Stimulated activated CD4-positive, alpha-beta T cell treated with anti-CD3 and anti-CD28 coated beads, Interleukin-1b, Interleukin-23, amount 100 ng/mL, for 1 hour (primary cell): ENCODE data around the gene SF3A1.
"Not testable (repeated sequence)": the region's sequence is repeated elsewhere in the genome, so short reads cannot be mapped to it uniquely, and the experiment has no call there.

Source experiments
- DNase-seq, 2 donors: peaks; one replicate each; pipeline ENCODE4 v3.0.0-alpha.2; 2020; ENCODE audit warnings: low read depth in 2 of 2

SF3A1 gene

DNA sequence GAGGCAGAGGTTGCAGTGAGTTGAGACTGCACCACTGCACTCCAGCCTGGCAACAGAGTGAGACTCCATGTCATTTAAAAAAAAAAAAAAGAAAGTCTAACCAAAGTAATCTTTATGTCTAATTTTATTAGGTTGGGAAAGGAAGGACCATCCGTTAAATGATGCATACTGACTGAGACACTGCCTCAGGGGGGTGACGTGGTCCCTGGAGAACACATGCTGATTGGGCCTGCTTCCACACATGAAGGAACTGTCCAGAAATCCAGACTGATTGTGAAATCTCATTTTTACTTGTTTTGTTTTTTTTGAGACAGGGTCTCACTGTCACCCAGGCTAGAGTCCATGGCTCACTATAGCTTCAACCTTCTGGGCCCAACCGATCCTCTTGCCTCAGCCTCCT is 5.5 kb downstream of the SF3A1 start:
- no peak for DNase-seq

DNA sequence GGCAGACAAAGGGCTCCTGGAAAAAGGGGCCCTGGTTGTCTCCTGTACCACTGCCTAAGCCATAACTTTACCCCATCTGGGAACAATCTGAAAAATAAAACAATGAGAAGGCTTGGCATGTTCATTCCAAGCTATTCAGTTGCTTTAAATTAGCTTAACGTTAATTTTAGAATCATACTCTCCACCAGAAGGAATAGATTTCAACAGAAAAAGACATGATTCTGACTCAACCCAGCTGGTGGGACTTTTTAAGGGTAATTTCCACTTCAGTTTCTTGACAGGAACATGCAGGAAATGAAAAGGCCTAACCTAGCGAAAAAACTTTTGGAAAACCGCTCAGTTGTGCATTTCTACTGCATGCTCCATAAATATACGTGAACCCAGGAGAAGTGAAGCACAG is 7.9 kb downstream of the SF3A1 start:
- DNase-seq = no peak

DNA sequence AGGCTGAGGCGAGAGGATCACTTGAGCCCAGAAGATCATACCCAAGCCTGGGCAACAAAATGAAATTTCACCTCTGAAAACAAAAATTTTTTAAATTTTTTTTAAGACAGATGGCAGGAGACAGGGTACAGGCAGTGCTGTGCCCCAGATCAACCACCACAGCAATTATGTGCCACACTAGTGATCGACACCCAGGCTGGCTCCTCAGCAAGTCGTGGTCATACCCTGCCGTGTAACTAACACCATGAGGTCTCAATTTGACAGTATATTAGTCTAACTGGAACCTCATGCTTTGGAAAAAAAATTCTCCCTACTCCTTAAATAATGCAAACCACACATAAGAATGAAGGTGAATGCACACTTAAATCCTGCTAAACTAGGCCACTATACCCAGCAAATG is 8.3 kb downstream of the SF3A1 start:
- DNase-seq = no peak

DNA sequence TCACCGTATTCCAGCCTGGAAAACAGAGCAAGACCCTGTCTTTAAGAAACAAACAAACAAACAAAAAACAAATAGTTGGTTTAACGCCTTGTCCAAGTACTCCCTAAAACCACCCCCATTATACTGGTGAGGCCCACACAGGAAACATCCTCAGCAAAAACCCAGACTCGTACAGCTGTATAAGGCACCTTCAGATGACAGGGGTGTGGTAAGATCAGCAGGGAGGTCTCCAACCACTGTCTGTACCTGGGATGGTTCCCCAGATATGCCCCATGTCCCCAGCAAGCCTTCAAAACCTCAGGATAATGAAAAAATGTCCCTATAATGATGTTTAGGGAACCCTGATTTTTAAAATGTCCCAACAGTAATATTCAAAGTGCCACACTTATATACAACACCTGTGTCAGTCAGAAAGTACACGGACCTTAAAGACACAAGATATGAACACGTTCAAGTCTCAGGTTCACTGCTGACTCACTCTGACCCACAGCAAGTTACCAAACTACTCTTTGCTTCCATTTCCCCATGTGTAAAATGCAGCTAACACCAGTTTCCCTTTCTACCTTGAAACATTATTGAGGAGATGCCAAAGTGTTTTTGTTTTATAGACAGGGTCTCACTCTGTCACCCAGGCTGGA is 9.3 kb downstream of the SF3A1 start:
- no peak for DNase-seq

DNA sequence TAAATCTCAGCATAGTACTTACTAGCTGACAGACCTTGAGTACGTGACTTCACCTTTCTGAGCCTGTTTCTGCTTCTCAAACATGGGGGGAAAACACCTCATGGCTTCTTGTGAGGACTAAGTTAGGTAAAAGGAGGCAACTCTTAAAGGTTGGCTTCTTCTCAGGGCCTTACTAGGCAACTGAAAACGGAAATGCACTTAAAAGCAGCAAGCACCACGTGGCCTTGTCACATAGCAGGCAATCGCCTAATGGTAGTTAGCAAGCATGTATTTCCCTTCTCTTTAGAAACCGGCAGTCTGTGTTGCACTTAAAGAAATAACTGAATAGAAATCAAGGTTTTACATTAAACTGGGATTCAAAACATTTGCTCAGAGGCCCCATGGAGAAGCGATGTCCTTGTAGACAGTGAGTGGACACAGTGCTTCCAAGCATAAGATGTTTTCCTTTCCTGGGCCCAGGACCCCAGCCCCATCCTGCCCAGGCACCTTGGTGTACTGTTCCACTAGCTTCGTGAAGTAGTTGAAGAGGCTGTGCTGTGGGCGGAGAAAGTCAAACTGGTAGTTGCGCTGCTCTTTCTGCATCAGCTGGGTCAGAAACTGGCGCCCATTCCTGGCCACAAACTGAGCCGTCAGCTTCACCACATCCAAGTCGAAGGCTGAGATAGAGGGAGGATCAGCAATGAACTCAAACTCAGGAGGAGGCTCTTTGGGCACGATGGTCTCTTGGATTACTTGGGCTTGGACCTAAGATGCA is 12.1 kb downstream of the SF3A1 start:
- DNase-seq = no peak

DNA sequence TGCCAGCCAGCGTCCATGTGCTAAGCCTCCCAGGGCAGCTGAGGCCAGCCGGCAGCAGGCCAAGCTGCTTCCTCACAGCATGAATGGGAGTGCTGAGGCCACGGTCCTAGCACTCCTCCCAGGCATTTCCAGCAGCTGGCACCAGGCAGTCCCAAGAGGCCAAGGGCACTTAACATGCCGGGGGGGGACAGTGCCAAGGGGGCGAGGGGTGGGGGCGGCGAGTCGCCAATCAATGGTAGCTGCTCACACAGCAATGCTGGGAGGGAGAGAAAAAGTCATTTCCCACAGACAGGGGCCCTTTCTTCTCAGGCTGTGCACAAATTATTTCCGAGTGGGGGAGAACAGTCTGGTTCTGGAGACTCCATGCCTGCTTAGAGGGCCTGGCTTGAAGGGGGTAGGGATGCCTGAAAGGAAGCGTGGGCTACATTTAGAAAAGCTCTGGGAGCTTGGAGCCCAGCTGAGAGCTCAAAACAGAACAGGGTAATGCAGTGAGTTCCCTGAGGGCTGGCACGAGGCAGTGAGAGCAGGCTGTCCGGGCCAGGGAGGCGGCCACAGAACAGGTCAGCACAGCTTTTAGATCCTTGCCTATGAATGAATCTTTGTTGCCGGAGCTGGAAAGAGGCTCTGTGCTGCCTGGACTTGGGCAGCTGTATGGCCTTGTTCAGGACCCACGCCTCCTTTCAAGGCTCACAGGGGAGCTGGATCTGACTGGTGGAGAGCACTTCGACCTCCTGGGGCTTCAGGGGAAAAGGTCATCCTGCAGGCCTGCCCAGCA is 15.6 kb downstream of the SF3A1 start:
- no peak for DNase-seq

DNA sequence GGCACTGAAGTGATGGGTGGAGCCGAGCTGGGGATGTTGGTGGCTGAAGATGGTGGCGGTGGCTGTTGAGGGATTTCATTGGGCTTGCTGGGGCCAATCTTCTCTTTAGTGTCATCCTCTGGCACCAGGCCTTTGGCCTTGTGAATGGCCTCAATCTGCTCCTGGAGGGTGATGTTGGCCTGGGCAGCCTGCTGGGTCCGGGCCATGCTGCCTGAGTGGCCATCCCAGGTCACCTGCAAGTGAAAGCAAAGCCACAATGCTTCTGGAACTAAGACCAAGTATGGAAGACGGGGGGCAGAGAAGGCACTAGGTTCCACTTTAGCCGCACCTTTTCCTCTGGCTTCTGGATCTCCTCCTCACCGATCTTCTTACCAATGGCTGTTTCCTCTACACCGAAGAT is 17.9 kb downstream of the SF3A1 start:
- DNase-seq = no peak

DNA sequence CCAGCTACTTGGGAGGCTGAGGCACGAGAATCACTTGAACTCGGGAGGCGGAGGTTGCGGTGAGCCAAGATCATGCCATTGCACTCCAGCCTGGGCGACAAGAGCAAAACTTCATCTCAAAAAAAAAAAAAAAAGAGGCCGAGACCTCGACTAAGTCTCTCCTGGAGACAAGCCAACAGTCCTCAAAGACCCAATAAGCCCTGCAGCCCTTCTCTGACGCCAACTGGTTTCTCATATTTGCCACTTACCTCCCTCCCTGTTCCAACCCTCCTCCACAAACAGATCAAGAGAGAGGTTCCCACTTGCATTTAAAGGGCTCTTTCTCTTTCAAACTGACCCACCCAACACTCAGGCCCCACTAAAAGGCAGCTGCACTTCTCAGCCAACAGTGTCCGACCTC is 18.4 kb downstream of the SF3A1 start:
- DNase-seq = not testable (repeated sequence)

DNA sequence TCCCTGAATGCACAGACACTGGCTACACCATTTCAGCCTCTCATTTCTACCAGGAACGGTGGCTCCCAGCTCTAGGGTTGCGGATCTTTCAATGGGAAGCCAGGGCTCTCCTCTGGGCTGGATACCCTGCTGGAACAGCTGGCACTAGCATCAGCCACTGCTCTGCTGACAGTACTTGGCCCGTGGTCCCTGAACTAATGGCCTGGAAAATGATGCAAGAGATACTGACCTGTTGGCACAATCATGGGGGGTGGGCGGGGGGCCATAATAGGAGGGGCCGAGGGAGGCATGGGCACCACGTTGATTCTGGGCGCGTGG is 19.3 kb downstream of the SF3A1 start:
- DNase-seq = no peak

DNA sequence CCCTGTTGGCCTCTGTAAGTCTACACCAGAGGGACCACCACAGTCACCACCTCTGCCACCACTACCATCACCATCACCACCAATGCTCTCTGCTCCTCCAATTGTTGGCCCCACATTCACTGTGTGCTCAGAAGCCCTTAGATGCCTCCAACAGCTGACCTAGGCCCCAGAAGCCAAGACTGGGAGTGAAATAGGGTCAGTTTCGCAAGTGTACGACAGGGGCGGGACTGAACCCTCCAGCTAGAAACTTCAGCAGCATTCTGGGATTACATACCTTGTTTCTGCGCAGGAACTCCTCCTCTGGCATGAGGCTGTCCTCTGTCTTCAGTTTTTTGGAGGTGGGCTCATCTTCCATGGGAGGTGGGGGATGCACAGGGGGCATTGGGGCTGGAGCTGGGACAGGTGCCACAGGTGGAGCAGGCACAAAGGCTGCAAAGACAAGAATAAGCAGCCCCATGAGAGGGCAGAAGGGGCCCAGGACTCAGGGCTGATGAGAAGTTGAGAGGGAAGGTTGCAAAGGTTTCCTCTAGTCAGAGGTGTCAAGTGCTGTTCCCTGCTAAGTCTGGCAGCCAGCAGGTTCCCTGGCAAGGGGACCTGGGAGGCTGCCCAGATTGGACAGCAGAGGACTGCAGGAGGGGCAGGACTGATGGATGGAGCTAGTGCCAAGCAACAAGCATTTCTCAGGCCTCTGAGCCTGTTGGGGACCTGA is 19.8 kb downstream of the SF3A1 start:
- DNase-seq = no peak

DNA sequence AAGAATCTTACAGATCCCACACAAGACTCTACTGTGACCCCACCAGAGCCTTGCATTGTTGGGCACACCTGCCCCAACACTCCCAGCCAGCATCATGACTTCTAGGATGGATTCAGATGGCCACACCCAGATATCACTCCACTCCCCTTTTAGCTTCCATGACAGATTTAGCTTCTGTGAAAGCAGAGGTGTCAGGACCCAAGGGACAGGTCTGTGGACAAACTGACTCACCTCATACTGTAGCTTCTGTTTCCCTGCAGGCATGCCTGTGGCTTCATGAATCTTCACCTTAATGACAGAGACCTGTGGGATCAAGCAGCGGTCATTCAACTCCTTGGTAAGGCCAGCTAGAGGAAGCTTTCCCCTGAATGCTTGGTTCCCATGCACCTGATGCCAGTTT is 21.5 kb downstream of the SF3A1 start:
- DNase-seq = no peak

DNA sequence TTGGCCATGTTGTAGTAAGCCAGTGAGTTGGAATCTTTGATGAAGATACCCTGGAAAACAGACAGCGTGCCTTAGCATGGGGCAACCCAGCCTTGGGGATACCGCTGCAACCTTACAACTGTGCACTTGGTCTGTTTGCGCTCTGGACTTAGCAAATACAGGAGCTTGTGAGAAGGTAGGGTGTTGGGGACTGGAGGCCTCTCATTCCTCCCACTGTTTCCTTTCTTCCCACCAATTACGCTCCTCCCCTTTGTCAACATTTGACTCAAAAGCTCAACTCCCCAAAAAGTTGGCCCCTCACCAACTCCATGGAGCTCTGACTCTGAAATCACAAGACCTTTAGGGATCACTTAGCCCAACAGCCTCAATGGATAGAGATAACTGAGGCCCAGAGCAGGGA is 22.0 kb downstream of the SF3A1 start:
- DNase-seq = no peak

DNA sequence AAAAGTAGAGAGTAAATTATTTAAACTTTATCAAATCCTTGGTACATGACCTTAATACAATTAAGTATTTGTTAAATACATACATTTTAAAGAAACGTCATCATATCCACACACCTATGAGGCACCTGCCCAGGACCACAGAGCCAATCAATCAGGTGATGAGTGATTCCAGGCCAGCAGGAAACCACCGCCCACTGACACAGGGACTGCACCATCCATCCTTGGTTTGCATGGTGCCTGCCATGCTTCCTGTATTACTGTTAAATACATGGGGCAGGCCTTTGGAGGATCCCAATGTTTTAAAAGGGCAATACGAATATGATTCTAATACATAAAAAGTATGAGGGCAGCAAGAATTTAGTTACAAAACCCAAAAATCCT is 23.0 kb downstream of the SF3A1 start:
- no peak for DNase-seq

DNA sequence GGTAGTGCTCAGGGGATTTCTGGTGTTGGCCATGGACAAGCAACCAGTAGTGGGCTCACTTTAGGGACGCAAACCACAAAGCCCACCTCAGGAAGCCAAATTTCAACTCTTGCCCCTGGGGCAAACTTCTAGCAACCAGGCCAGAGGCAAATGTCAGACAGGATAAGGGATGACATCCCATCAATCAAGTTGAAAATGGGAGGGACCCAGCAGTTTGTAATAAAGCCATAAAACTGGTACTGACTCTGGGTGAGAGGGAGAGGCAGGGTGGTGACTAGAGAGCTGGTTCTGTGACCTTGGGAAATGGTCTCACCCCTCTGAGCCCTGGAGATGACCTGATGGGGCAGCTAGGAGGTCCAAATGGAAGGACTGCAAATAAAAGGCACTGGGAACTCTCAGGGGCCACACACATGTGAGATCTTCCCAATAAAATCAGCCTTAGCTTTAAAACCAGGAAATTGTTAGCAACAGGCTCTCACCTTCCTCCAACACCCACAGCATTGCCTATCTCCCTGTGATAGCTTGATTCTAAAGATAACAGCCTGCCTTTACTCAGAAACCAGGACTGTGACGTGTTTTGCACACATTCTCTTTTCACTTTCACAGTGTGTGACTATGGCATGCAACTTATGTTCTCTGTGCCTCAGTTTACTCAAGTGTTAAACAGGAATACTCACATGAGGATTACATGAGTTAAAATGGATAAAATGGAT is 23.5 kb downstream of the SF3A1 start:
- DNase-seq = no peak

DNA sequence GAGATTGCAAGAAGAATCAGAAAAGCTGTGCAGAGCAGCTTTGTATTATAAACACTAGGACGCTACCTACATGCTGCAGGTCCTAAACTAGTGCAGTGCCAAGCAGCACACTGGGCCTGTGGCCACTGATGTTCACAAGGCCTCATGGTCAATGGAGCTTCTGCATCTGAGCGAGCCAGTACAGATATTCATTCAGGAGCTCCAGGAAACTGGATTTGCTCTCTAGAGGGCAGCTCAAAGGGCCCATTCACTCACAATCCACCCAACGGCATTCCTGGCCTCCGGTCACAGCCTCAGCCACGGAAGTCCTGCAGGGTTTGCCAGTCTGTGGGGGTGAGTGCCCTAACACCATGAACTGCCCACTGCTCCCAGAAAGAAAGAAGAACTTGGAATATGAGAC is 24.1 kb downstream of the SF3A1 start:
- no peak for DNase-seq

DNA sequence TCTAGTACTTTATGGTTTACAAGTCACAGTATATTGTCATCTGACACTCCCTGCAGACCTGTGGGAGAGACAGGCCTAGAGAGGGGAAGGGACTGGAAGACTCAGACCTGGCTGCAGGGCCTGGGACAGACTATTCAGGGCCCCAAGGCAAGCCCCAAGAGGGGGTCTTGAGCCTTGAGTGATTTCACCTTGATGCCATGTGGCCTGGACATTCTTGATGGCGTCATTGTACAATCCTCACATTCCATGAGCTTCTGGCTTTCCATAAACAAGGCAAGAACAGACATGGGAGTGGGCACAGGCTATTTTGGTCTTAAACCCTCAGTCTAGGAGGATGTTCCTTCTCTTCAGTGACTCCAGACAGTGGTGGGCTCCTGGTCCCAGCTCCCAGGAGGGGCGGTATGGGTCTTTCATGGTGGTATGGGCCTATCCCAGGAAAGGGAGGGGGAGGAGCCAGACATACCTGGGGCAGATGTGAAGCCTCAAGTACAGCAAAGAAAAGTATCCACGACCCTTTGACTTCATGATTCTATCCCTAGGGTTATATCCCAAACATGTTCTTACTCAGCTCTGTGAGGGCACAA is 28.1 kb downstream of the SF3A1 start:
- no peak for DNase-seq

DNA sequence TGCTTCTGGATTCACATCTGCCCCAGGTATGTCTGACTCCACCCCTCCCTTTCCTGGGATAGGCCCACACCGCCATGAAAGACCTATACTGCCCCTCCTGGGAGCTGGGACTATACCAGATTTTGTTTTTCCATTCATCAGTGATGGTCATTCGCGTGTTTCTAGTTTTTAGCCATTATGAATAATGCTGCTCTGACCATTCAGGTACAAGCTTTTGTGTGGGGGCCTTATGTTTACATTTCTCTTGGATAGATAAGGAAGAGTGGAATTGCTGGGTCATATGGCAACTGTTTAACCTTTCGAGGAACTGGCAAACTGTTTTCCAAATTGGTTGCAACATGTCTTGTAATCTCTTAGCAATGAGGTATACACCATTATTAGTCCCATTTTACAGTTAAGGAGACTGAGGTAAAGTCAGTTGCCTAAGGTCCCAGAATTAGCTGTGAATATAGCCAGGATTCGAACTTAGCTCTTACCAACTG is 28.8 kb downstream of the SF3A1 start:
- no peak for DNase-seq

DNA sequence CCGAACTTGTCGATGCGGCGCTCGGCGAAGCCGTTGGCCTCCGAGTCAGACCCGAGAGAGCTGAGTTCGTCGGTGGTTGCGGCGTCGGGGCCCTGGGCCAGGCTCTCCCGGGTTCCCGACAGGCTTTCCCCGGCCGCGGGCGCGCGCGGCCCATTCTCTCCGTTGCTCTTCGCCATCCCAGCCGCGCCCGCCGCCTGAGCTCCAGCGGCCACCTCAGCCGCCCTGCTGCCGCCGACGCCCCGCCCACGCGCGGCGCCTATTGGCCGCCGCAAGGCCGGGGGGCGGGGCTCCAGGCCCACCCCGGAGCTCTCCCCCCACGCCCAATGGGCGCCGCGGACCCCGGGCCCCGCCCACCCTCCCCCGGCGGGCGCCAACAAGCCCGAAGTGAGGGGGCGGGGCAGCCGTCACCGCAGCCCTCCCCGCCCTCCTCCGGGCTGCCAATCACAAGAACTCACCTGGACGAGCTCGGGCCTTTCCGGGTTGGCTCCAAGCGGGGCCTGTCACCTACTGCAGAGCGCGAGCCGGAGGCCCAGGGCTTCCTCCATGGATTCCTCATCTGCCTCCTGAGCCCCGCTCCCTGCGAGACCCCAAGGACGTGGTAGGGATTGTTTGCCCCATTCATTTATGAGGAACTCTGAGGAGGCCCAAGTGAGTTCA is 29.9 kb downstream of the SF3A1 start, which contains the start of gene TBC1D10A:
TSS of gene TBC1D10A (minus strand) at position 236 of the 657 bp plus-strand sequence. CDS start at position 176, 60 bp downstream.
- peak; percentile 84 to 91 for DNase-seq

DNA sequence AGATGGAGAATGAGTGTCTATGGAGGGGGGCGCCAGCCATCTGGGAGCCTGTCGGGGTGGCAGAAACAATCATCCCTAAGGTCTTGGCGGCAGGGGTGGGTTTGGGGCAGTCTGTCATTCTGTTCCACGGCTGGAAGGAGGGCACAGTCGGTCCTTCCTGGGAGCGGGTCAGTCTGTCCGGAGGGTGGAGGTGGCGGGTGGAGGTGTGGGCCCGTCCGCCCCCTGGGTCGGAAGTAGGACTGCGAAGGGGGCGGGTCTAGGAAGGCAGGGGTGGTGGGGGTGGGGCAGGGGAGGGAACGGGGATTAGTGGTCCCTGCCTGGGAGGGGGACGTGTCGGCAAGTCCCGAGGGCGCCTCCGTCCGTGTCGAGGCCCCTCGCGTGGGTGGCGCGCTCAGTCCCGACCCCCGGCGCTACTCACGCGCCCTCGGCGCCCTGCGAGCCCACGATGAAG is 30.4 kb downstream of the SF3A1 start:
- DNase-seq = no peak

DNA sequence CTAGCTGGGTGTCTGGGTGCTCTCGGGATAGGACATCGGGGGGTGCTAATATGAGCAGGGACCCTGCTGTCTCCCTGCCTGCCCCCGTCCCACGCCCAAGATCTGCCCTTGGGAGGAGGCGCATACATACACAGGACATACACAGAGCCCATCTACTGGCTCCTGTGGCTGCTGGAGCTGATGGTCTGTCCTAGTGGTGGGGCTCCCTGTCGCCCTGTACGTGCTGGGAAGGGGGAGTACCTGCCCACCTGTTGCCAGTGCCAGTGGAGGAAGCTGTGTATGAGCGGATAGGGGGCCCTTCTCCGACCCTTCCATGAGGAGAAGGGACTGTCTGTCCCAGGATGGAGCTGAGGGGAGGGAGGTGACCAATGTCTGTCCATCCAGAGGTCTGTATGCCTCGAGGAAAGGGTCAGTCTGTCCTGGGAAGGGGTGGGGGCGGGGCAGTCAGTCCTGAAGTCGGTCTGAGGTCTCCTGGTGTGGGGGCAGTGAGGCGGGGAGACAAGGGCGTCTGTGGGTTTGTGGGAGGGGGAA is 30.9 kb downstream of the SF3A1 start:
- DNase-seq = no peak
